CD4-positive, alpha-beta T cell (primary cell): ENCODE results near the gene EIF4B. TPM values are rescaled to one million over a fixed set of nuclear protein-coding genes. Genes with fewer than 3 reads are reported as not detected.

Source experiments
- ATAC-seq: fragments of 200-7000 bp; cut with Tn5 transposase; one replicate; pipeline ENCODE4 v1.10.0; 2022; ENCODE audit warnings: mild to moderate bottlenecking; ENCODE audit not compliant: poor library complexity
- CTCF ChIA-PET: fragments of 350-600 bp; sonication (Branson Sonifier 250); formaldehyde crosslinking; loops from one replicate; lab custom pipeline; 2021; ENCODE audit warnings: antibody characterized with exemption, inconsistent platforms; lab: Charles Lee
- POLR2A ChIA-PET: fragments of 350-600 bp; sonication (Branson Sonifier 250); formaldehyde crosslinking; loops from one replicate; lab custom pipeline; 2021; ENCODE audit warnings: antibody characterized with exemption, inconsistent platforms; lab: Charles Lee
- DNase-seq, 14 experiments: peaks; one replicate each; pipeline ENCODE4 v3.0.0-alpha.2; 2013 to 2020; ENCODE audit warnings: mixed read lengths in 2 of 14
- H3K27ac ChIP-seq, 2 donors: one replicate each; pipeline versions ENCODE4 v1.5.1 to v1.7.0; 2013; ENCODE audit warnings: low read length in 2 of 2, low read depth in 1 of 2, mild to moderate bottlenecking in 1 of 2
- H3K27me3 ChIP-seq, 2 experiments: 1 replicate in 1 of 2; 2 replicates in 1 of 2; pipeline versions ENCODE4 v1.6.1 to v1.7.0; 2013; ENCODE audit warnings: low read length in 2 of 2, control low read depth in 1 of 2, mild to moderate bottlenecking in 1 of 2, moderate library complexity in 1 of 2; ENCODE audit not compliant: insufficient read depth in 2 of 2, control insufficient read depth in 1 of 2
- H3K36me3 ChIP-seq: one replicate; pipeline ENCODE4 v1.6.1; 2013; ENCODE audit warnings: low read length, control low read depth; ENCODE audit not compliant: insufficient read depth
- H3K4me1 ChIP-seq: one replicate; pipeline ENCODE4 v1.6.1; 2013; ENCODE audit warnings: low read length, control low read depth; ENCODE audit not compliant: insufficient read depth
- H3K4me3 ChIP-seq: one replicate; pipeline ENCODE4 v1.5.1; 2013; ENCODE audit warnings: mild to moderate bottlenecking, low read length, moderate library complexity
- H3K9me3 ChIP-seq, 2 experiments: 1 replicate in 1 of 2; 2 replicates in 1 of 2; pipeline versions ENCODE4 v1.6.1 to v1.7.0; 2013; ENCODE audit warnings: low read length in 2 of 2, mild to moderate bottlenecking in 2 of 2, control low read depth in 1 of 2, moderate library complexity in 1 of 2; ENCODE audit not compliant: control insufficient read depth in 1 of 2, insufficient read depth in 1 of 2
- H3K27ac Mint-ChIP-seq: one replicate; pipeline ENCODE4 v1.8.0; 2020; ENCODE audit warnings: mixed read lengths
- H3K27me3 Mint-ChIP-seq: one replicate; pipeline ENCODE4 v1.8.0; 2021; ENCODE audit warnings: mixed read lengths
- H3K36me3 Mint-ChIP-seq: one replicate; pipeline ENCODE4 v1.8.0; 2021; ENCODE audit warnings: low read depth, mixed read lengths
- H3K4me1 Mint-ChIP-seq: one replicate; pipeline ENCODE4 v1.8.0; 2021; ENCODE audit warnings: low read depth, mixed read lengths
- H3K4me3 Mint-ChIP-seq: one replicate; pipeline ENCODE4 v1.8.0; 2020; ENCODE audit warnings: mild to moderate bottlenecking, mixed read lengths
- H3K9me3 Mint-ChIP-seq: one replicate; pipeline ENCODE4 v1.8.0; 2020; ENCODE audit warnings: mixed read lengths
- intact Hi-C, 2 experiments: fragments of 100-400 bp; cut with DNase I in 1 of 2; cut with micrococcal nuclease in 1 of 2; formaldehyde crosslinking; loops; one replicate each; pipeline versions ENCODE4 v1.15.1 to v1.9.0; 2023 to 2025; cut with DNase I, micrococcal nuclease
- microRNA-seq: library from miRNA; unstranded; fragments of <30 nt; microRNA quantifications from one replicate; pipeline ENCODE4 v1.2.0, GENCODE V29; 2021; ENCODE audit warnings: borderline microRNAs expressed, borderline replicate concordance
- total RNA-seq, 174 experiments: library from RNA in 2 of 174; stranded (reverse) in 2 of 174; gene quantifications; one replicate each; pipeline ENCODE4 v1.2.3 and lab custom pipeline; 2021 to 2026
- TF ChIP-seq, protein P1 (sequence below): fragments of 200-600 bp; IDR thresholded peaks from one replicate; pipeline ENCODE4 v1.8.0; 2022; ENCODE audit warnings: antibody characterized with exemption, mild to moderate bottlenecking

EIF4B gene
- total RNA-seq, 2 experiments from 2014 or later = 794 to 806 TPM

DNA sequence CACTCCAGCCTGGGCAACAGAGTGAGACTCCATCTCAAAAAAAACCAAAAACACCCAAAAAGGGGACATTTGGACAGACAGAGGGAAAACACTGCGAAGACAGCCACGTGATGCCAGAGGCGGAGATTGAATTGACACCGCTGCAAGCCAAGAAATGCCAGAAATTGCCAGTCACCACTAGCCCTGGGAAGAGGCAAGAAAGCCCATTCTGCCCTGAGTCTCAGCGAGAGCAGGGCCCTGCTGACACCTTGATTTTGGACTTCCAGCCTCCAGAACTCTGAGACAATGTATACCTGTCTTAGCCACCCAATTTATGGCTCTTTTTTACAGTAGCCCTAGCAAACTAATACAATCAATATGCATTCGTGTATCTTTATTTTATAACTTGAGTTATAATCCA, 83.8 kb downstream of the EIF4B start:
- Mint-ChIP-seq H3K4me3 (no peak overlapping the region), H3K4me1 (no peaks in the 10 kb centered on the region), H3K36me3 (no peaks in the 10 kb centered on the region), H3K27me3 (peaks cover 27% of the 10 kb centered on the region), H3K9me3 (no peaks in the 10 kb centered on the region), H3K27ac (no peak overlapping the region)
- intact Hi-C loops = no loop called here
- ChIA-PET CTCF (no interaction called here), POLR2A (interaction anchor here (2.2 kb wide), 1 partner anchor 11 kb away, joined by 7 read pairs; the partner anchor contains the start of gene SPRYD3)
- no peaks in the 10 kb centered on the region for H3K27me3 ChIP-seq
- no peak overlapping the region for H3K4me3 ChIP-seq
- no peaks in the 10 kb centered on the region for H3K9me3 ChIP-seq
- H3K27ac ChIP-seq = no peak overlapping the region
- ATAC-seq = no peak
- TF ChIP-seq, protein P1, sequence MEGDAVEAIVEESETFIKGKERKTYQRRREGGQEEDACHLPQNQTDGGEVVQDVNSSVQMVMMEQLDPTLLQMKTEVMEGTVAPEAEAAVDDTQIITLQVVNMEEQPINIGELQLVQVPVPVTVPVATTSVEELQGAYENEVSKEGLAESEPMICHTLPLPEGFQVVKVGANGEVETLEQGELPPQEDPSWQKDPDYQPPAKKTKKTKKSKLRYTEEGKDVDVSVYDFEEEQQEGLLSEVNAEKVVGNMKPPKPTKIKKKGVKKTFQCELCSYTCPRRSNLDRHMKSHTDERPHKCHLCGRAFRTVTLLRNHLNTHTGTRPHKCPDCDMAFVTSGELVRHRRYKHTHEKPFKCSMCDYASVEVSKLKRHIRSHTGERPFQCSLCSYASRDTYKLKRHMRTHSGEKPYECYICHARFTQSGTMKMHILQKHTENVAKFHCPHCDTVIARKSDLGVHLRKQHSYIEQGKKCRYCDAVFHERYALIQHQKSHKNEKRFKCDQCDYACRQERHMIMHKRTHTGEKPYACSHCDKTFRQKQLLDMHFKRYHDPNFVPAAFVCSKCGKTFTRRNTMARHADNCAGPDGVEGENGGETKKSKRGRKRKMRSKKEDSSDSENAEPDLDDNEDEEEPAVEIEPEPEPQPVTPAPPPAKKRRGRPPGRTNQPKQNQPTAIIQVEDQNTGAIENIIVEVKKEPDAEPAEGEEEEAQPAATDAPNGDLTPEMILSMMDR = no peak
- H3K4me1 ChIP-seq = no peaks in the 10 kb centered on the region
- no peak for DNase-seq
- no peaks in the 10 kb centered on the region for H3K36me3 ChIP-seq

GRCh38 chr12:53090554-53090953, 84.3 kb downstream of the EIF4B start:
- no peaks in the 10 kb centered on the region for H3K36me3 Mint-ChIP-seq
- no peaks in the 10 kb centered on the region for H3K9me3 Mint-ChIP-seq
- ChIA-PET POLR2A (interaction anchor here (2.2 kb wide), 1 partner anchor 11 kb away, joined by 7 read pairs; the partner anchor contains the start of gene SPRYD3), CTCF (no interaction called here)
- no peak for ATAC-seq
- no peaks in the 10 kb centered on the region for H3K36me3 ChIP-seq
- peaks cover 25% of the 10 kb centered on the region for H3K27me3 Mint-ChIP-seq
- H3K4me1 ChIP-seq = no peaks in the 10 kb centered on the region
- H3K27ac Mint-ChIP-seq = no peak overlapping the region
- no peaks in the 10 kb centered on the region for H3K9me3 ChIP-seq
- no peak overlapping the region for H3K4me3 Mint-ChIP-seq
- intact Hi-C loops = no loop called here
- no peak overlapping the region for H3K4me3 ChIP-seq
- H3K4me1 Mint-ChIP-seq = no peaks in the 10 kb centered on the region
- H3K27me3 ChIP-seq = no peaks in the 10 kb centered on the region
- TF ChIP-seq, protein P1 = no peak
- no peak for DNase-seq
- no peak overlapping the region for H3K27ac ChIP-seq

GRCh38 chr12:53091756-53092155, 85.5 kb downstream of the EIF4B start:
- CTCF ChIA-PET = interaction anchor here (0.9 kb wide), 1 partner anchor 26 kb away, joined by 3 read pairs; no protein-coding TSS in a partner anchor

More at GRCh38 chr12:53091756-53092155, 85.5 kb downstream of the EIF4B start:
- ATAC-seq (no peak), DNase-seq (no peak)
- Mint-ChIP-seq H3K27ac (no peak overlapping the region), H3K4me3 (no peak overlapping the region), H3K36me3 (no peaks in the 10 kb centered on the region), H3K27me3 (peaks cover 23% of the 10 kb centered on the region), H3K4me1 (peaks cover under 1% of the 10 kb centered on the region), H3K9me3 (no peaks in the 10 kb centered on the region)
- H3K27me3 ChIP-seq = peaks cover 0 to 7% of the 10 kb centered on the region in 2 experiments
- no peaks in the 10 kb centered on the region for H3K9me3 ChIP-seq
- H3K27ac ChIP-seq = no peak overlapping the region
- intact Hi-C loops = no loop called here
- no peaks in the 10 kb centered on the region for H3K36me3 ChIP-seq
- POLR2A ChIA-PET = no interaction called here
- TF ChIP-seq, protein P1 = no peak
- H3K4me3 ChIP-seq = no peak overlapping the region
- H3K4me1 ChIP-seq = peaks cover 3% of the 10 kb centered on the region

Small RNAs within 50 kb of the gene (microRNA-seq; reads per million reads assigned to microRNA genes)
- gene MIR6757 = not detected

Other genes starting within 250 kb of the EIF4B start
- gene KRT76, start 229.1 kb upstream of the EIF4B start, total RNA-seq = not detected
- not detected for gene KRT3, start 210.3 kb upstream of the EIF4B start, total RNA-seq
- not detected for gene KRT4, start 192.3 kb upstream of the EIF4B start, total RNA-seq
- gene KRT79, start 172.1 kb upstream of the EIF4B start, total RNA-seq = not detected
- not detected for gene KRT78, start 157.5 kb upstream of the EIF4B start, total RNA-seq
- gene KRT8, start 101.4 kb upstream of the EIF4B start, total RNA-seq = under 1 TPM; 0.63 to 0.89 TPM
- 1 to 10 TPM; 7.2 to 9.2 TPM for gene KRT18, start 57.3 kb upstream of the EIF4B start, total RNA-seq
- gene TNS2, start 43.6 kb downstream of the EIF4B start, total RNA-seq = 1 to 10 TPM; 2.3 to 3.0 TPM
- 10 to 100 TPM; 17.7 to 21.0 TPM for gene SPRYD3, start 72.9 kb downstream of the EIF4B start, total RNA-seq
- under 1 TPM in 1 of 2 experiments, not detected in 1; 0.49 TPM for gene IGFBP6, start 91.2 kb downstream of the EIF4B start, total RNA-seq
- gene SOAT2, start 97.0 kb downstream of the EIF4B start, total RNA-seq = under 1 TPM; 0.22 to 0.49 TPM
- 10 to 100 TPM; 24.4 to 24.7 TPM for gene ZNF740, start 174.3 kb downstream of the EIF4B start, total RNA-seq
- 10 to 100 TPM; 56.7 to 57.3 TPM for gene CSAD, start 174.5 kb downstream of the EIF4B start, total RNA-seq
- 100 to 1,000 TPM; 166 to 180 TPM for gene ITGB7, start 200.8 kb downstream of the EIF4B start, total RNA-seq
- gene RARG, start 225.8 kb downstream of the EIF4B start, total RNA-seq = 10 to 100 TPM; 14.0 to 15.8 TPM